Esophagus muscularis mucosa (tissue), 4 donors: Measurements from ENCODE around the gene ACR.
"Not testable (repeated sequence)": the region's sequence is repeated elsewhere in the genome, so short reads cannot be mapped to it uniquely, and the experiment has no call there.

Experiments
- EP300 ChIP-seq: sonication (generic); formaldehyde crosslinking; IDR thresholded peaks from one replicate; pipeline ENCODE4 v1.6.1; 2017; ENCODE audit warnings: antibody characterized with exemption
- POLR2A ChIP-seq: fragments of 450-650 bp; IDR thresholded peaks from one replicate; pipeline ENCODE4 v1.6.1; 2017; ENCODE audit warnings: antibody characterized with exemption, moderate library complexity, mild to moderate bottlenecking, low read depth
- POLR2AphosphoS5 ChIP-seq, 2 donors: sonication (generic); formaldehyde crosslinking; IDR thresholded peaks; one replicate each; pipeline ENCODE4 v1.6.1; 2017; ENCODE audit warnings: antibody characterized with exemption in 2 of 2
- TF ChIP-seq, protein P1 (sequence below), 3 experiments: fragments of 200-600 bp in 2 of 3; fragments of 450-650 bp in 1 of 3; sonication (generic) in 2 of 3; IDR thresholded peaks; one replicate each; pipeline ENCODE4 v1.5.1; 2017 to 2019; ENCODE audit warnings: antibody characterized with exemption in 3 of 3, mild to moderate bottlenecking in 2 of 3, moderate library complexity in 1 of 3

DNA sequence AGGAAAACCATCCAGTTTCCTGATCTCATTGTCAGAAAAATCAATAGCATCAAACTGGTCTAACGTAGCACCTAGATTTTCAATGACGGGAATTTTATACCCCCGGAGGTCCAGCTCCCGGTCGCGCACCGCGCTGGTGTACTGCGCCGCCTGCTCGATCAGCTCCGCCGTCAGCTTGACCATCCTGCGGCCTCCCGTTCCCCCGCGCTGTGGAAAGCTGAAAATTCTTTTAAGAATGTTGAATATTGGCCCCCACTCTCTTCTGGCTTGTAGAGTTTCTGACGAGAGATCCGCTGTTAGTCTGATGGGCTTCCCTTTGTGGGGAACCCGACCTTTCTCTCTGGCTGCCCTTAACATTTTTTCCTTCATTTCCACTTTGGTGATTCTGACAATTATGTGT is 17.2 kb downstream of the ACR start:
- TF ChIP-seq POLR2A; EP300; POLR2AphosphoS5 (IDR thresholded peaks at IDR 0.05): not testable (repeated sequence)
- TF ChIP-seq, protein P1, sequence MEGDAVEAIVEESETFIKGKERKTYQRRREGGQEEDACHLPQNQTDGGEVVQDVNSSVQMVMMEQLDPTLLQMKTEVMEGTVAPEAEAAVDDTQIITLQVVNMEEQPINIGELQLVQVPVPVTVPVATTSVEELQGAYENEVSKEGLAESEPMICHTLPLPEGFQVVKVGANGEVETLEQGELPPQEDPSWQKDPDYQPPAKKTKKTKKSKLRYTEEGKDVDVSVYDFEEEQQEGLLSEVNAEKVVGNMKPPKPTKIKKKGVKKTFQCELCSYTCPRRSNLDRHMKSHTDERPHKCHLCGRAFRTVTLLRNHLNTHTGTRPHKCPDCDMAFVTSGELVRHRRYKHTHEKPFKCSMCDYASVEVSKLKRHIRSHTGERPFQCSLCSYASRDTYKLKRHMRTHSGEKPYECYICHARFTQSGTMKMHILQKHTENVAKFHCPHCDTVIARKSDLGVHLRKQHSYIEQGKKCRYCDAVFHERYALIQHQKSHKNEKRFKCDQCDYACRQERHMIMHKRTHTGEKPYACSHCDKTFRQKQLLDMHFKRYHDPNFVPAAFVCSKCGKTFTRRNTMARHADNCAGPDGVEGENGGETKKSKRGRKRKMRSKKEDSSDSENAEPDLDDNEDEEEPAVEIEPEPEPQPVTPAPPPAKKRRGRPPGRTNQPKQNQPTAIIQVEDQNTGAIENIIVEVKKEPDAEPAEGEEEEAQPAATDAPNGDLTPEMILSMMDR (IDR thresholded peaks at IDR 0.05), result not testable (repeated sequence)
